Left forelimb (tissue), 1 donor: ENCODE results near the gene MMP7.

ENCODE experiments used
- DNase-seq: peaks from one replicate; pipeline ENCODE4 v3.0.0-alpha.2; 2018; ENCODE audit warnings: low spot score

MMP7 gene, protein sequence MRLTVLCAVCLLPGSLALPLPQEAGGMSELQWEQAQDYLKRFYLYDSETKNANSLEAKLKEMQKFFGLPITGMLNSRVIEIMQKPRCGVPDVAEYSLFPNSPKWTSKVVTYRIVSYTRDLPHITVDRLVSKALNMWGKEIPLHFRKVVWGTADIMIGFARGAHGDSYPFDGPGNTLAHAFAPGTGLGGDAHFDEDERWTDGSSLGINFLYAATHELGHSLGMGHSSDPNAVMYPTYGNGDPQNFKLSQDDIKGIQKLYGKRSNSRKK

DNA sequence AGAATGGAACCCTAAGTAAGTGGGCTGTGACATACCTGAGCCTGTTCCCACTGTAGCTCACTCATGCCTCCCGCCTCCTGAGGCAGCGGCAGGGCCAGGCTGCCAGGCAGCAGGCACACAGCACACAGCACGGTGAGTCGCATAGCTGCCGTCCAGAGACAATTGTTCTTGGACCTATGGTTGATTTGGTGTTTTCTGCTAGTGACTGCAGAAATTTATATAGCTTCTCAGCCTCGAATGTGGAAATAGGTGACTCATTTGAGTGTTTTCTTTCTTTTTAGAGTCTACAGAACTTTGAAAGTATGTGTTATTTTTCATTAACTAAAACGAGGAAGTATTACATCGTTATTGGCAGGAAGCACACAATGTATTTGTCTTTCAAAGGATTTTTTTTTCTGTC, at the start of gene MMP7:
MMP7 (minus strand) TSS at position 190 of the 400 bp plus-strand sequence; CDS start at position 143, 47 bp downstream.
- DNase-seq, result no peak

DNA sequence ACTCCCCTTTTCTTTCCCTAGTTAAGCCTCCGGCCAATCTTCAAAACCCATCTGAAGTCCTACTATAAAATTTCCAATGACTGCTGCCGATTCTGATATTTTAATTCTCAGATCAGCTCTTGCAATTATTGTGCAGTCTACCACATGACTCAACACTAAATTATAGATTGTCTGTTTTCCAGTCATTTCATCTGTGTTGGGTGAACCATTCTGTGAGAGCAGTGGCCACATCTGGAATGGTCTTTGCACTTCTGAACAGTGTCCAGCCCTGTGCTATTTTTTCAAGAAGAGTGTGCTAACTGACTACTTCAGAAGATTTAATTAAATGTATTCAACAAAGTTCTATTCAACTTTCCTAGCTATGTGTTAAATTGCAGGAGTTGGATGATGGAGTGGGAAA, 47.2 kb upstream of the MMP7 start:
- DNase-seq, result no peak

DNA sequence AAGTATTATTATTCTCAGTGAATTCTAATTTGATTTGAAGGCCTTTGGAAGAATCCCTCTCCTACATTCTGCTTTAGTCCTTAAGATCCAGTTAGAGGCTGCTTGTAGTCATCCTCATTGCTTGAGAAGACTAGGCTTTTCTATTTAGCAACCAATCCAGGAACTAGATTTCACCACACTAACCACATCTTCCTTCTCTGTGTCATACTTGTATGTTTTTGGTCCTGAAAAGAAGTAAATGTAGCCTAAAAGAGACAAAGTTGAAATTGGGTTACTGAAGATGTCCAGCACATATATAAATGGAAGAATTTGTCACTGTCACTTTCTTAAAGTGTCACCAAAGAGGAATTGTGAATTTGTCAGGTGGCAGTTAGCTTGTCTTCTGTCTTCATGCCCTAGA, 46.6 kb upstream of the MMP7 start:
- DNase-seq, result no peak

DNA sequence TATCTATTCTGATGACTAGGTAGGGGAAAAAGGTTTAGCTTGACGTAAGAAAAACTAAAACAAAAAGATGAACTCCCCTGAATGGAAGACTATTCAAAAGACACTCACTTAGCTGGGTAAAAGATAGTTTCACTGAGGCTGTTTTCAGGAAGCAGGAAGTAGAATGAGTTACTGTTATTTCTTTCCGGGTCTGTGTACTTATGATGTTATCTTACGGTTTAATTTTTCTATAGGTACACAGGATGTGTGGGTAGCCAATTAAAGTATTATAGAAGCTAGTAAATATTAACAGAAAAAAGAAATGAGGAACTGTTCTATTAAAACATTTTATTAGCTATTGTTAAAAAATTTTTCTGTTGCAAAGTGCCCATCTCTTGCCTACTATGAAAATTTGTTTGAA, 45.8 kb upstream of the MMP7 start:
- DNase-seq, result no peak

DNA sequence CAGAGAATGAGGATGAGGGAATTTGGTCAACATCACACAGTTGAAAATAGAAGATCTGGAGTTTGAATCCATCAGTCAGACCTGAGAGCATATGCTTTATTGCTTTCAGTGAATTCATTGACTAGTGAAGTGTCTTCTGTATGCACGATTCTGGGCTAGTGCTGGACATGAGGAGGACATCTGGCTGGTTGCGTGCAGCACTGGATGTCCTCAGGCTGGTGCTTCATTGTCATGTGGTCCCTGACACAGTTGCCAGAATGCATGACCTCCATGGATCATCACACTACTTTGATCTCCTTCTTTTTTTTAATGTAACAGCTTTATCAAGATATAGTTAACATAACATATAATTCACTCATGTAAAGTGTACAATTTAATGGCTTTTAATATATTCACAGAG, 44.5 kb upstream of the MMP7 start:
- DNase-seq, result no peak

DNA sequence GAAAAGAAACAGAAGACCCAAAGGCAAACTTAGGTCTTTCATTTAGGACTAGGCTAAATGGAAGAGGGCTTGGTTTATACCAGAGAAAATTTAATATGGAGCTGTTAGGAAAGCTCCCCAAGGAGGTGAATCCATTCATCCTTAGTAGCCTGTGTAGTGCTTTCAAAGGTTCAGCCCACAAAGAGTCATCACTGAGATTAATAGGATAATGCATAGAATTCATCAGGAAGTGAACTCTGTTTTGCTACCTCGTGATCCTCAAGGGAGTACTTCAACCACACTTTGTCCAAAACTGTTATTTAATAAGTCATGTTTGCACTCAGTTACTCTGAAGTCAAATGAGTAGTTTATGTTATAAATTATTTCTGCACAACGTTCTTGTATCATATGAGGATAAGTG, 43.3 kb upstream of the MMP7 start:
- DNase-seq, result no peak

DNA sequence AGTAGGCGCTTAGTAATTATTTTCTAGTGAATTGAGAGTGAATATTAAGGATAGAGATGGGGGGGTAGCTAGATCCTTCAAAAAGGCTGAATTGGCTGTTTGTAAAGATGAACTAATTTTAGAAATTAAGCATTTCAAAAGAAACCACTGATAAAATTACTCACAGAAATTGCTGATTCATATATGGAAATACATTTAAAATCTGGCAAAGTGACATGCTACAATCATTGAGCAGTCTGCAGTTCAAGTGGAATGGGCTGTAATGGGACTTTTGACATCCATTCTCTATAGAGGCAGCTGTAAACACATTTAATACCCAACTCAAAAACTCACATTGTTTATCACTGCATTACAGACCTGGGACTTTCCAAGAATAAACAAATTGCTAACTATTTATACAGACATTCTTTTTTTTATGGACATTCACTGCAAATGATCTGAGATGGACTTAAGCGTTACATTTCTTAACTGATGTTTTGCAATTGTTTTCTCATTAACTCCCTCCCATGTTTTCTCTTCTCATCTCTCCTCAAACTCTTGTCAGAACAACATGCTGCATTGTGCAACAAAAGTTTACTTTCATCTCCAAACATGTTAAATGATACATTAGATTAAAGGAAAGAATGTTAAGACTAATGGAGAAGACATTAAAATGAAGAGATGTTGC, 42.1 kb upstream of the MMP7 start:
- DNase-seq, result no peak

DNA sequence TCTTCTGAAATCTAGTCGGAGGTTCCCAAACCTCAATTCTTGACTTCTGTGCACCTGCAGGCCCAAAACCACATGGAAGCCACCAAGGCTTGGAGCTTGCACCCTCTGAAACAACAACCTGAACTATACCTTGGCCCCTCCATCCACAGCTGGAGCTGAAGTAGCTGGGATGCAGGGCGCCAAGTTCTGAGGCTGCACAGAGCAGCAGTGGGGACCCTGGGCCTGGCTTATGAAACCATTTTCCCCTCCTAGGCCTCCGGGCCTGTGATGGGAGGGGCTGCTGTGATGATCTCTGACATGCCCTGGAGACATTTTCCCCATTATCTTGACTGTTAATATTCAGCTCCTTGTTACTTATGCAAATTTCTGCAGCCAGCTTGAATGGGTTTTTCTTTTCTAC, 38.3 kb upstream of the MMP7 start:
- no peak for DNase-seq

DNA sequence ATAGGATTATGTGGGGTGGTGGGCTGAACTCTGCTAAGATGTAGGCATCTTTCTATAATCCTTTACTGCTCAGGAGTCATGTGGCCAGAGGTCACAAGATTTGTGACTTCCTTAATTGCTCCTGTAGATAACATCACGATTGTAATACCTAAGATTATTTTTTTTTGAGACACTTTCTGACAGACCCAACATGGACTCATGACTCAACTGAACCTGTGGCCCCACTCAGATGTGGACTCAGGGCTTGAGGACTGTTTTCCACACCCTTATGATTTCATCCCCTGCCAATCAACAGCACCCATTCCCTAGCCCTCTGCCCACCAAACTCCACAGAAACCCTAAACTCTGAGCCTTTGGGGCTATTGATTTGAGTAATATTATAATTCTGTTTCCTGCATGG, 35.6 kb upstream of the MMP7 start:
- no peak for DNase-seq

DNA sequence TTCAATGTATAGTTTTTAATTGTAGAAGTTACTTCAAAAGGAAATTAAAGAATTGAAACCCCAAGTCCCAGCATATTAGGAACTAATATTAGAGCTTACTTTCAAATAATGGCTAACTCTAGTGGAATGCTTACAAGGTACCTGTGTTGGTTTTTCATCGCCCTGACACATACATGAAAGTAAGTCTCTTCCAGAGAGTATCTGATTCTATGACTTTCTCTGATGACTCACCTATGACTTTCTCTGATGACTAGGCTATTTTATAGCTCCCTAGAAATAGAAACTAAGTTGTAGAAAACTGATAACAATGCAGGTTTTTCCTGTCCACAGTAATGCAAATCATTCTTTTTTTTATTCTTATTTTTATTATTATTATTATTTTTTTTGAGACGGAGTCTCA, 33.6 kb upstream of the MMP7 start:
- no peak for DNase-seq

DNA sequence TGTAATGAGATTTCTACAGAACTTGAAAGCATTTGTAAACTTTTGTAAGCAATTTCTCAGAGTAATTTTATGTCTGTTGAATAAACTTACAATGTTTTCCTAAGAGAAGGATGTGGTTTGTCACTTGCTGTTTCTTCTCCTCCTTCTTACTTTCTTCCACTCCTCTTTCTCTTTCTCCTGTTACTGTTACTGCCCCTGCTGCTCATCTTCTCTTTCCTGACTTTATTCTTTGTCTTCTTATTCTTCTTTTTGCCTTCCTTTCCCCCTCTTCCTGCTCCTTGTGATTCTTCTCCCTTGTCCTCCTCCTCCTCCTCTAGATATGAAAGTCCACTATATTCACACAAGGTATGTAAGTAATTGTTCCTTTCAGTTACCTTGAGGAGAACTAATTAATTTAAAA, 31.1 kb upstream of the MMP7 start:
- DNase-seq, result no peak

DNA sequence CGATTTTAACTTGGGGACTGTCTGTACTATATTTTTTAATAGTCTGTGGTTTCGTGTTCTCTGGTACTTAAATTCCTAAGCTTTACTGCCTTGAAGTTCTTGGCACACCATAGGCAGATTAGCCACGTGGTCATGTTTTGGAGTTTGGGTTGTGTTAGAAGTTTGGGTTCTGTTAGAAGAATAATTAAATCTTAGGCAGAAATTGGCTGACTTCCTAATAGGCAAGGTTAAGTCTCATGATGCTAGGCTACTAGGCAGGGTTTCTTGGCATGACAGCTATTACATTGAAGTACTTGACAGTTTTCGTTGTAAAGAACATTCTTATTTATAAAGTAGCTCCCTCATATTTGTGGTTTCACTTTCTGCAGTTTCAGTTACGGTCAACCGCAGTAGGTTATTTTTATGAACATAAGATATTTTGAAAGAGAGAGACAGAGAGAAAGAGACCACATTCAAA, 30.0 kb upstream of the MMP7 start:
- DNase-seq, result no peak

DNA sequence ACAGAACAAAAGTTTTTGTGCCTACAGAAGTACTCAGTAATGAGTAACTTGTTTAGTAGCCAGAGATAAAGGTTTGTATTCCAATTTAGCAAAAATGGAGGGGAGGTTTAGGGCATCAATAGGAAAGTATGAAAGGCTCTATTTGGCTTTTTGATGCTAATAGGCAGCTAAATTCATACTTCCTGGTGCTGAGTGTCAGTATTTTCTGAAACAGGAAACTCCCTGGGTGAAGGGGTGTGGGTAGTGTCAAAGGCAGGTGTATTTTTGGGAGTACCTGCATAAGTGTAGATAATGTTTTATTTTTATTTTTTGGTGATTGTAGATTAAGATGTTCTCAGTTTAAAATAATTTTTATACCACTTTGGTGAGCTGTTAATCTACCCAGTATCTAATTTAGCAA, 29.3 kb upstream of the MMP7 start:
- DNase-seq, result no peak

DNA sequence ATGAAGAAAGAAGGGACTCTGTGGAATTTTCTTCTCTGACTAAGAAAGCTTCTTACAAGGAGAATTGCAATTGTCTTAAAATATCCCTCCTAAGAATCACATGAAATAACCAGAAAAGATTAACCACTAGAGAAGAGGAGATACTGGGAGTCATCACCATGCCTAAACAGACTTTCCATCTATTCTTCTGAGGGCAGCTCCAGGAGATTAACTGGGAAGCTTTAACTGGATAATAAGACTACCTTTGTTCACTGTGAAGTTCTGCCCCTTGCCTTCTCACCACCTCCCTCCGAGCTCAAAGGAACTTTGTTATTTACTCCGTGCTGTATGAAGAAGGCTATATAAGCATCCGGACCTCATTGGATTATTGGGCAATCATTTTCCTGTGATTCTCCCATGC, 24.5 kb upstream of the MMP7 start:
- DNase-seq, result no peak

DNA sequence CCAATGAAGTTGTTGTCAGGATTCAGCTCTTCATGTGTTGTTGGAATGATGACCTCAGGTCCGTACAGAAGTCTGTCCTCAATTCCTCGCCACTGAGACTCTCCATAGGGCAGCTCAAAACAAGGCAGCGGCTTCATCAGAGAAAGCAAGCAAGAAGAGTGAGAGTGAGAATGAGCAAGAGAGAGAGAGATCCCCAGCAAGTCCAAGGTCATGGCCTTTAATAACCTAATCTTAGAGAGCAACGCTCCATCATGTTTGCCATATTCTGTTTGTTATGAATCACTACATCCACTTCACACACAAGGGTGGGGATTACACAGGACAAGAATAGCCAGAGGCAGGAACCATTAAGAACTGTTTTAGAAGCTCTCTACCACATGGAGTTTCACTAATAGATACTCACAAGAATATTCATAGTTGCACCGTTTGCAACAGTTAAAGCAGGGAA, 23.3 kb upstream of the MMP7 start:
- DNase-seq, result no peak

DNA sequence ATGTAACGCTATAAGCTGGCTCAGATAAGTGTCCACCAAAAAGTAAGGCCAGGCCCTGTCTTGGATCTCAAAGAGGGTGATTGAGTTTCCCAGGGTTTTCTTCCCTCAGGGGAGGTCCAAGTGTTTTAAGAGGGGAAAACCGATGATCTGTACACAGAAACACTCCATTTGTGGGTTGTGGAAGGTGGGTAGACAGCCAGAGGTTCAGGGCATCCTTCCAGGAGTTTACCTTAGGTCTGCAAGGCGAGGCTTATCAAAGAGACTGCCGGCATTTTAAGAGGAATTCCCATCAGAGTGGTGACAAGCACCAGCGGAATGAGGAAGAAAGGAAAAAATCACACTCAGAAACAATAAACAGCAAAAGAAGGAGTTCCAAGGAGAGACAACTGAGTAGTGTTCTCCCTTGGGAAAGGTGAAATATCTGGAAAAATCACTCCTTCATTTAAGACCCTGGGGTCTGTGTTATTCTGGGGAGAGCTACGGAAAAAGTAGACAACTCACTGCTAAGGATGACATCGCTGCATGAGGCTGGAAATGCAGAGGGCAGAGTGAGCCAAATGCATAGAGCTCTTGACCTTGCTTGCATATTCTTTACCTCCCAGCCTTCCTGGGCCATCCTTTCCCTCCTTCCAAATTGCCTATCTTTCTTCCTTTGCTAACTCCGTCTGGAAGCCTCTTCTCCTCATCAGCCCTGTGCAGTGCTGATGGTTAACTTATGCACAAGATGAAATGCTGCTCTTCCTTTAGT, 22.1 kb upstream of the MMP7 start:
- DNase-seq, result no peak

DNA sequence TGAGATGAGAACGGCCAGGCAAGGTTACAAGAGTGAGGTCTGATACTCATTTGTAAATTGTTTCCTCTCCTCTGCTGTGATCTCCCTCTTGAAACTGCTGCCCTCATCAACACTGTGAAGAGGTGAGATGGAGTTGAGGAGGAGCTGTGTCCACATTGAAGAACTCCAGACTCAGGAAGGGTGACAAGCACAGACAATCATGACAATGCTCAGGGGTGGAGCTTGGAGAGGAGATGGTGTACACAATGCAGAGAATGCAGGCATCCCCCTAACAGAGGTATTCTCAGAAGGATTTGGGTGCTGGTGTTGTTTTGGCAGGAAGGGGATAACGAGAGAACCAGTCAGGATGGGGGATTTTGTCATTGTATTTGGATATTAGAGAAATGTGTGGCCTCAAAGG, 21.5 kb upstream of the MMP7 start:
- no peak for DNase-seq

DNA sequence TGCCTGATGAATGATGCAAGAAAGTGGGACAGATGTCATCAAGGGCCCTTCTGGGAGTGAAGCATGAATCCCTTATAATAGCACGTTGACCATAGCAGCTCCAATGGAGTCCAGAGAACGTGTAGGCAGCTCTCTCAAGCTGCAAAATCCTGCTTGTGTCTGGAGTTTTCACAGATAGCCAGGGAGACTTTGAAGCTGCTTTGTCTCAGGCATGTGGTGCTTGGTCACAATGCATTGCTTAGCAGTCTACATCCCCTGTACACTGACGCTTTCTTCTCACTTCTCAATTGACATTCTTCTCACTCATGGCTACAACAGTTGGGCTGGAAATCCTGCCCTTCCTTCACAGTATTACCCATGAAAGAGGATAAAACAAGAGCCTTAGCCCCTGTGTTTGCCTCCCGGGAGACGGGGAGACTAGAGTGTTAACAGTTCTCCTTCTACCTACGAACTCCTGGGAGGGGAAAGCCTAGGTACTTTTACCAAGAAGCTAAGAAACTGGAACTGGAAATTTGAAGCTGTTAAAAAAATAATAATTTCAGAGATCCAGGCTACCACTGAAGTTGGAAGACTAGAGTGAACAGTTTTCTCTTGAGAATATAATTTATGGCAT, 20.7 kb upstream of the MMP7 start:
- DNase-seq, result no peak

DNA sequence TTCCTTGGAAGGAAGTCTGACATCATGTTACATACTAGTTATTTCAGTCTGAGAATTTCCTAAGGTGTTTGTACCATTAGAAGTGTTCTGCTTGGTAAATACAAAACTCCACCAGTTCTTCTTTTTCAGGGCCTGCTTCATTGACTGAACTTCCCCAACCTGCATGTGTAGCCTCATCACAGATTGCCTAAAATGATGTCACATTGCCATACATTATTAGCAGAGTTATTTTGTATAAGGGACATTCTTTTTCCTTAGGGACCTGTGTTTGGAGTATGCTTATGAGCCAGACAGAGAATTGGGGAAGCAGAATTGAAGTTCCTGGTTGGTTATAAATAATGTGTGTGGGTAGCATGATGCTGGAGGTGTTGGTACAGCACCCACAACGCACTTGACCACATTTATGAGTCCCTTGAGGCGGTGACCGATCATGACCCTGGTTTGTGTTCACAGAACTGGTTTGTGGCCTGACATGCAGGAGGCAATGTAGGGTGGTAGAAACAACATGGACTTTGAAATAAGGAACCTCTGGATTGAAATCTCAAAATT, 16.4 kb upstream of the MMP7 start:
- no peak for DNase-seq

DNA sequence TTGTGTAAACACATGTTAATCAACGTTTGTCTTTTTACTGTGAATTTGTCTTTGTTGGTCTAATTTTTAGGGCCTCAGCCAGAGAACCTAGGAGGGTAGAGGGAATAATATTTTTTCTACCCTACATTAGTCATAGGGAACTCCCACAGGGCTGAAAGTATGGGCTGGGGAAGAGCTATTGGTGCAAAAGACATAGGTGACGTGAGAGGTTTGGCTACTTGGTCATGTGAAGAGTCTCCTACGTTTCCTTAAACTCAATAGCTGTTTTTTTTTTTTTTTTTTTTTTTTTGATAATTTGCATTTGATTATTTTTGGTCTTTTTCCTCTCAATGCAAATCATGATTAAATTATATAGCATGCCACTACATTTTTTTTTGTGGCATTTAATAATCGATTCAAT, 15.9 kb upstream of the MMP7 start:
- no peak for DNase-seq

DNA sequence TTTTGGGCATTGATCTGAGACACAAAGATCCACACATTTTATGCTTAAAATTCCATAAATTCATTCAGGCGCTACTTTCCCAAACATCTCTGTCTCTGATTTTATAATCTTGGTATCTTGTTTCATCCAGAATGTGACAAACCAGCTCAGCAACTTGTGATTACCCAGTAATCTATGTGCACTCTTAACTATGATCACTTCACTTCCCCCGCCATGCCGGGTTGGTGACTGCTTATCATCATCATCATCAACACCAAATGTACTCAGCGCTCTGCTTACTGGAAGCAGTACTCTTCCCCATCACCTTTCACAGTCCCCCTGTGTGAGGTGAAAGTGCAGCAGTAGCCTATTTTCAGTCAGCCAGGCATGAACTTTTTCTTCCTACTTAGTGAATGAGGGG, 15.2 kb upstream of the MMP7 start:
- no peak for DNase-seq

DNA sequence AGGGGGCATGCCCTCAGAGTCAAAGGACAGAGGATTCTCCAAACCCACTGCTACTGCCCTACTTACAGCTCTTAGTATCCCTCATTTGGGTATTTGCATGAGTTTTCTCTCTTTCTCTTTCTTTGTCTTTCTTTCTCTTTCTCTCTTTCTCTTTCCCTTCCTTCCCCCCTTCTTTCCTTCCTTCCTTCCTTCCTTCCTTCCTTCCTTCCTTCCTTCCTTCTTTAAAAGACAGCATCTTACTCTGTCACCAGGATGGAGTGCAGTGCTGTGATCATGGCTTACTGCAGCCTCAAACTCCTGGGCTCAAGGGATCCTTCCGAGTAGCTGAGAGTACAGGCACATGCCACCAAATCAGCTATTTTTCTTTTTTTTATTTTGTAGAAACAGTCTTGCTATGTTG, 14.0 kb upstream of the MMP7 start:
- no peak for DNase-seq

DNA sequence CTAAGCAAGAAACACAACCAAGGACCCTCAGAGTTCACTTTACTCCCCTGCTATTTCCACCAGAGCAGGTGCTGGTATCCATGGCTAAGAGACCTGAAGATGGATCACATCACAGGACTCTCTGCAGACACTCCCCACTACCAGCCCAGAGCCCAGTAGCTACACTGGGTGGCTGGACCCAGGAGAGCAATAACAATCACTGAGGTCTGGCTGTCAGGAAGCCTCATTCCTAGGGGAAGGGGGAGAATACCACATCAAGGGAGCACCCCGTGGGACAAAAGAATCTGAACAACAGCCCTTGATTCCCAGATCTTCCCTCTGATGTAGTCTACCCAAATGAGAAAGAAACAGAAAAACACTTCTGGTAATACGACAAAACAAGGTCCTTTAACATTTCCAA, 9.0 kb upstream of the MMP7 start:
- no peak for DNase-seq
